Activated naive CD8-positive, alpha-beta T cell treated with anti-CD3 and anti-CD28 coated beads, Interleukin-2, amount 10 ng/mL, durations not matched to agents 7 days and 5 days (primary cell): ENCODE measurements around the gene FGGY. TPM values are rescaled to one million over a fixed set of nuclear protein-coding genes. Genes with fewer than 3 reads are reported as not detected.
"Not testable (repeated sequence)": the region's sequence is repeated elsewhere in the genome, so short reads cannot be mapped to it uniquely, and the experiment has no call there.

Source experiments
- ATAC-seq: fragments of 150-1000 bp; cut with Tn5 transposase; one replicate; pipeline ENCODE4 v1.10.0; 2021; ENCODE audit warnings: low read depth, moderate library complexity
- POLR2A ChIA-PET: fragments of 350-600 bp; sonication (Branson Sonifier 250); formaldehyde crosslinking; loops from one replicate; lab custom pipeline; 2021; ENCODE audit warnings: antibody characterized with exemption; lab: Charles Lee
- DNase-seq: peaks from one replicate; pipeline ENCODE4 v3.0.0; 2021
- H3K27ac Mint-ChIP-seq: one replicate; pipeline ENCODE4 v1.8.0; 2022; ENCODE audit warnings: mild to moderate bottlenecking, mixed read lengths
- H3K27me3 Mint-ChIP-seq: one replicate; pipeline ENCODE4 v1.8.0; 2022; ENCODE audit warnings: mild to moderate bottlenecking, moderate library complexity, mixed read lengths
- H3K36me3 Mint-ChIP-seq: one replicate; pipeline ENCODE4 v1.8.0; 2021; ENCODE audit warnings: mild to moderate bottlenecking, mixed read lengths
- H3K4me1 Mint-ChIP-seq: one replicate; pipeline ENCODE4 v1.8.0; 2021; ENCODE audit warnings: mixed read lengths
- H3K4me3 Mint-ChIP-seq: one replicate; pipeline ENCODE4 v1.8.0; 2022; ENCODE audit warnings: mild to moderate bottlenecking, moderate library complexity, mixed read lengths
- H3K9me3 Mint-ChIP-seq: one replicate; pipeline ENCODE4 v1.8.0; 2021; ENCODE audit warnings: mixed read lengths
- total RNA-seq, 2 experiments: library from RNA; stranded (reverse); gene quantifications; one replicate each; pipeline ENCODE4 v1.2.3, GENCODE V29; 2021

The FGGY gene
- total RNA-seq, 2 experiments from 2014 or later, result 10.1 to 11.7 TPM

- ATAC-seq, result no peak
- H3K27me3 Mint-ChIP-seq, result no peaks in the 10 kb centered on the region
Observed at GRCh38 chr1:59481881-59482505, 185.1 kb downstream of the FGGY start.

GRCh38 chr1:59482986-59483385, 186.1 kb downstream of the FGGY start:
- no peaks in the 10 kb centered on the region for H3K27me3 Mint-ChIP-seq
- no peak for ATAC-seq
- DNase-seq, result no peak
- no peaks in the 10 kb centered on the region for H3K36me3 Mint-ChIP-seq
- no peak overlapping the region for H3K27ac Mint-ChIP-seq
- H3K4me1 Mint-ChIP-seq, result peaks cover 6% of the 10 kb centered on the region
- POLR2A ChIA-PET, result no interaction called here
- H3K9me3 Mint-ChIP-seq, result no peaks in the 10 kb centered on the region
- H3K4me3 Mint-ChIP-seq, result no peak overlapping the region

More at GRCh38 chr1:59481881-59482505, 185.1 kb downstream of the FGGY start:
- POLR2A ChIA-PET, result no interaction called here
- H3K36me3 Mint-ChIP-seq, result no peaks in the 10 kb centered on the region
- H3K27ac Mint-ChIP-seq, result no peak overlapping the region
- no peaks in the 10 kb centered on the region for H3K9me3 Mint-ChIP-seq
- DNase-seq, result no peak
- peaks cover 11% of the 10 kb centered on the region for H3K4me1 Mint-ChIP-seq
- H3K4me3 Mint-ChIP-seq, result no peak overlapping the region

- no peaks in the 10 kb centered on the region for H3K27me3 Mint-ChIP-seq
- H3K4me1 Mint-ChIP-seq, result peaks cover 6% of the 10 kb centered on the region
- no peak for DNase-seq
- no peak for ATAC-seq
- no peaks in the 10 kb centered on the region for H3K36me3 Mint-ChIP-seq
- no peak overlapping the region for H3K4me3 Mint-ChIP-seq
- no peaks in the 10 kb centered on the region for H3K9me3 Mint-ChIP-seq
- POLR2A ChIA-PET, result no interaction called here
- no peak overlapping the region for H3K27ac Mint-ChIP-seq
Observed at GRCh38 chr1:59484096-59484495, 187.2 kb downstream of the FGGY start.

DNA sequence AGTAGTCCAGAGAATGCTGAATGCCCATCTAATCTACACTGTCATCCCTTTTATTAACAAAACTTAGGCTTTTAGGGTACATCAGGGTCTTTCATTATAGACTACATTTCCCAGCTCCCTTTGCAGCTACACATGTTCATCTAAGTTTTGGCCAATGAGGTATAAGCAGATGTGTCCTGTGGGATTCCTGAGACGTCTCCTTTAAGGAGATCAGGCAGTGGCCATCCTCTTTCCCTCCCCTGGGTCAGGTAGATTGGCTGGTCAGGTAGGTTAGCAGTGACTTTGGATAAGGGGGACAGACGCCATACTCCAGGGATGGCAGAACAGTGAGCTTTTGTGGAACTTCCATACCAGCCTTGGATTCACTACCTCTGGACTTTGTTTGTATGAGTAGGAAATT, 188.3 kb downstream of the FGGY start:
- POLR2A ChIA-PET, result no interaction called here
- Mint-ChIP-seq H3K4me1 (peaks cover 6% of the 10 kb centered on the region), H3K4me3 (no peak overlapping the region), H3K27ac (no peak overlapping the region), H3K27me3 (no peaks in the 10 kb centered on the region), H3K9me3 (no peaks in the 10 kb centered on the region), H3K36me3 (peaks cover 1% of the 10 kb centered on the region)
- no peak for DNase-seq
- ATAC-seq, result no peak

DNA sequence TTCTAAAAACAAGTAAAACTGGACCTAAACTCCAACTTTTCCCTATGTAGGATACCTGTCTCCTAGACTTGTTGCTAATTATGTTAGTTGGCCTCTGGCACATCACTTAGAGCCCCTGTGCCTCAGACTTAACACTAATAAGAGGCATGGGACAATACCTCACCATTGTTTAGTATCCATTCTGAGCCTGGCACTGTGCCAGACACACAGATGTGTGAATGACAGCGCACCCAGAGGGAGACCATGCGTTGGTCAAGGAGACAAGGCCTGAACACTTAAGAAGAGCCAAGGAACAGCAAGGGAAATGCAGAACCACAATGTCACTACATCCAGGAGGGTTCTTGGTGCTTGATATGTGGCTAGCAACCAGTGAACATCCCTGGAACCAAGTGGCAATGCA, 189.1 kb downstream of the FGGY start:
- POLR2A ChIA-PET, result no interaction called here
- peaks cover 4% of the 10 kb centered on the region for H3K36me3 Mint-ChIP-seq
- no peaks in the 10 kb centered on the region for H3K27me3 Mint-ChIP-seq
- H3K4me1 Mint-ChIP-seq, result peaks cover 8% of the 10 kb centered on the region
- DNase-seq (no peak), ATAC-seq (no peak)
- no peaks in the 10 kb centered on the region for H3K9me3 Mint-ChIP-seq
- H3K4me3 Mint-ChIP-seq, result no peak overlapping the region
- no peak overlapping the region for H3K27ac Mint-ChIP-seq

GRCh38 chr1:59486615-59487014, 189.7 kb downstream of the FGGY start:
- no peak overlapping the region for H3K4me3 Mint-ChIP-seq
- no peak overlapping the region for H3K27ac Mint-ChIP-seq

DNA sequence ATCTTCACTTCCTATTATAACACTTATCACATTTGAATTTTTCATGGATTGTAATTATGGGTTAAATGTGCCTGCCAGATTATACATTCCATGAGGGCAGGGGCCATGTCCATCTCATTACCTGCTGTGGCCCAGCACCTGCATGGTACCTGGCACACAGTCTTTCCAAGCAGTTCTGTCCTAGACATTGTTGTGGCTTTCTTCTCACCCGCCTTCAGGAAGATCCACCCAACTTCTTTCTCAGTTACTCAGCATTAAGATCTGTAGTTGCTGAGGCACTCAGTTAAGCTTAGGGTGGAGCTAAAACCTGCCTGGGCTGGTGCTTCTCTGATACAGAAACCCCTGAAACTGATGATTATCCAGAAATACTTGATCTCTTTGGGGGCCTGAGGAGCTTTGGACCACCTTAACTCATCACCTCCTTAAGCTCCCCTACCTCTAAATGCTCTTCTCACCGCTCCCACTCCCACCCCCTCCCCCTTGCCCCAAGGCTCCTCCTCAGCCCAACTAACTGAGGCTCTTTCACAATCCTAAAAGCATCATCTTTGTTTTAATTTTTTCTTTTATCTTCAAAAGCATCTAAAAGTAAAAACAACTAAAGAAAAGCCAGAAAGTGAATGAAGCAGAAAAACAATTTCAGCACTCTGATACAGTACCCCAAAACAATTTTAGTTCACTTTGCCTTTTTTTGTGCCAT, 190.6 kb downstream of the FGGY start:
- ATAC-seq (no peak), DNase-seq (no peak)
- POLR2A ChIA-PET, result no interaction called here
- Mint-ChIP-seq H3K9me3 (no peaks in the 10 kb centered on the region), H3K27me3 (no peaks in the 10 kb centered on the region), H3K4me1 (peaks cover 8% of the 10 kb centered on the region), H3K4me3 (no peak overlapping the region), H3K27ac (no peak overlapping the region), H3K36me3 (peaks cover 5% of the 10 kb centered on the region)

More at GRCh38 chr1:59486615-59487014, 189.7 kb downstream of the FGGY start:
- no peaks in the 10 kb centered on the region for H3K9me3 Mint-ChIP-seq
- no peak for DNase-seq
- peaks cover 8% of the 10 kb centered on the region for H3K4me1 Mint-ChIP-seq
- POLR2A ChIA-PET, result no interaction called here
- H3K36me3 Mint-ChIP-seq, result peaks cover 5% of the 10 kb centered on the region
- no peaks in the 10 kb centered on the region for H3K27me3 Mint-ChIP-seq
- ATAC-seq, result no peak

DNA sequence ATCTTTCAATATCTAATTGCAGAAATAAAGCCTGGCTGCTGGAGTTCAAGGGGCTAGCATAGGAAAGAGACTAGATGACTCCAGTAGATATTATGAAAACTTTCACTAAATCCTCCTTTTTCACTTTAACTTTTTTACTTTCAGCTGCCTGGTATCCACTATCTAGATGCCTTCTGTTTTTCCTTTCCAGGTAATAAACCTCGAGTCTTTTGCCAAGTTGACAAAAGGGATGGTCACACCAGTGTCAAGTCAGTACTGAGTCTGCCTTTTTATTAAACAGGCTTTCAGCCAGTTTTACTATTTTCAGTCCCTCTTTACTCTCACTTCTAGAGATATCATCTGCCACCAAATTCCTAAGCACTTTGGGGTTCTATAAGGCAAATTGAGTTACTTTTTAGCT, 195.6 kb downstream of the FGGY start:
- no peak for ATAC-seq

GRCh38 chr1:59494145-59494833, 197.4 kb downstream of the FGGY start:
- H3K4me1 Mint-ChIP-seq, result peaks cover 8% of the 10 kb centered on the region
- peaks cover 1% of the 10 kb centered on the region for H3K9me3 Mint-ChIP-seq
- H3K36me3 Mint-ChIP-seq, result peaks cover 10% of the 10 kb centered on the region
- H3K27me3 Mint-ChIP-seq, result no peaks in the 10 kb centered on the region
- ATAC-seq (no peak), DNase-seq (no peak)
- POLR2A ChIA-PET, result no interaction called here
- H3K27ac Mint-ChIP-seq, result no peak overlapping the region
- no peak overlapping the region for H3K4me3 Mint-ChIP-seq

More for the DNA sequence above, 195.6 kb downstream of the FGGY start:
- peaks cover 1% of the 10 kb centered on the region for H3K9me3 Mint-ChIP-seq
- peaks cover 11% of the 10 kb centered on the region for H3K36me3 Mint-ChIP-seq
- H3K27me3 Mint-ChIP-seq, result no peaks in the 10 kb centered on the region
- H3K4me3 Mint-ChIP-seq, result no peak overlapping the region
- POLR2A ChIA-PET, result no interaction called here
- no peak overlapping the region for H3K27ac Mint-ChIP-seq
- DNase-seq, result no peak
- peaks cover 6% of the 10 kb centered on the region for H3K4me1 Mint-ChIP-seq

DNA sequence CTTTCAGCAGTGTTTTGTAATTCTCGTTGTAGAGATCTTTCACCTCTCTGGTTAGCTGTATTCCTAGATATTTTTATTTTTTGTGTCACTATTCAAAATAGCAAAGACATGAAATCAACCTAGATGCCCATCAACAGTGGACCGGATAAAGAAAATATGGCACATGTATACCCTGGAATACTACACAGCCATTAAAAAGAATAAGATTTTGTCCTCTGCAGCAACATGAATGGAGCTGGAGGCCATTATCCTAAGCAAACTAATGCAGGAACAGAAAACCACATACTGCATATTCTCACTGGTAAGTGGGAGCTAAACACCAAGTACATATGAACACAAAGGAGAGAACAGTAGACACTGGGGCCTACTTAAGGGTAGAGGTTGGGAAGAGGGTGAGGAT, 199.3 kb downstream of the FGGY start:
- not testable (repeated sequence) for ATAC-seq, H3K27me3 Mint-ChIP-seq, H3K9me3 Mint-ChIP-seq, H3K4me3 Mint-ChIP-seq, DNase-seq, H3K4me1 Mint-ChIP-seq, H3K36me3 Mint-ChIP-seq, H3K27ac Mint-ChIP-seq
- POLR2A ChIA-PET, result interaction anchor here (0.6 kb wide), 1 partner anchor 197 kb away, joined by 5 read pairs; no protein-coding TSS in a partner anchor

DNA sequence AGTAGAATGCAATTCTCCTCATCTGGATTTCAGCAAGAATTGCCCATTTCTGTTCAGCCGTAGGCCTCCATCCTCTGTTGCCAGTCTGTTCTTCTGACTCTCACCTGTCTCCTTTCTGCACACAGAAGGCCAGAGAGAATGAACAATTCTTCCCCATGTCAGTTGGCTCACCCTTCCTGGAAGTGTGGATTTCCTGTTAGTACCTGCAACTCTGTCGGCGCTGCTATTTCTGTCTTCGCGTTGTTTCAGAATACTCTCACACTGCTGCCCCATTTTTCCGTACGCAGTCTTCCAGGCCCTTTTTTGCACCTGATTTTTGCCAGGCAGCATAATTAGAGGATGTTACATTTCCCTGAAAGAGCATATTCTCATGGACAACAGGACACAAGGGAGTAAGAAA, 200.7 kb downstream of the FGGY start:
- no peak for DNase-seq
- POLR2A ChIA-PET, result no interaction called here
- Mint-ChIP-seq H3K36me3 (peaks cover 6% of the 10 kb centered on the region), H3K4me1 (peaks cover 7% of the 10 kb centered on the region), H3K9me3 (peaks cover 1% of the 10 kb centered on the region), H3K4me3 (no peak overlapping the region), H3K27ac (no peak overlapping the region), H3K27me3 (no peaks in the 10 kb centered on the region)
- ATAC-seq, result no peak

GRCh38 chr1:59498640-59499039, 201.7 kb downstream of the FGGY start:
- H3K4me3 Mint-ChIP-seq, result no peak overlapping the region
- POLR2A ChIA-PET, result no interaction called here
- H3K36me3 Mint-ChIP-seq, result peaks cover 6% of the 10 kb centered on the region
- H3K9me3 Mint-ChIP-seq, result peaks cover 1% of the 10 kb centered on the region
- no peak for DNase-seq
- peaks cover 7% of the 10 kb centered on the region for H3K4me1 Mint-ChIP-seq
- ATAC-seq, result no peak
- H3K27me3 Mint-ChIP-seq, result no peaks in the 10 kb centered on the region
- H3K27ac Mint-ChIP-seq, result no peak overlapping the region

DNA sequence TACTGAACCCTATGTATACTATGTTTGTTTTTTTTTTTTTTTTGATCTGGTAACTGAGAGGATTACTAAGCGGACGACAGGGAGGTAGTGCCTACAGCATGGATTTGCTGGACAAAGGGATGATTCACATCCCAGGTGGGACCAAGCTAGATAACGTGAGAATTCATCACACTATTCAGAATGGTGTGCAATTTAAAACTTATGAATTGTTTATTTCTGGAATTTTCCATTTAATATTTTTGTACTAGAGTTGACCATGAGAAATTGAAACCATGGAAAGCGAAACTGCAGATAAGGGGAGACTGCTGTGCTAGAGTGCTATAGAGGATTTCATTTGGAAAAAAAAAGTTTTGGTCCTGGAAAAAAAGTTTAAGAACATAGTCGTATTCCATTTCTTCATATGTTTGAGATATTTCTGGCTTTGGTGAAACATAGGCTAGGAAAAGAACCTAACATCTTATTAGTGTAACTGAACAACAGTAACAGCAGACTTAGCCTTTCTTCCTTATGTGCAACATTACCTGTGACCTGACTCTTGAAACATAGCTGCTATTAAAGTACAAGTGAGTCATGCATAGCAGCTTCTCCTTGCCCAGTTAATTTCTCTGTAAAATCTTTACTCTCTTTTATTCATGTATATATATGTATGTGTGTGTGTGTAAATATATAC, 202.5 kb downstream of the FGGY start:
- Mint-ChIP-seq H3K4me1 (peaks cover 5% of the 10 kb centered on the region), H3K27ac (no peak overlapping the region), H3K27me3 (no peaks in the 10 kb centered on the region), H3K36me3 (peaks cover 6% of the 10 kb centered on the region), H3K4me3 (no peak overlapping the region), H3K9me3 (peaks cover 1% of the 10 kb centered on the region)
- POLR2A ChIA-PET, result no interaction called here
- ATAC-seq, result no peak
- DNase-seq, result no peak
